NB4 (cell line): Measurements from ENCODE around the gene MRPS9.

Experiments
- CTCF ChIP-seq: IDR thresholded peaks from one replicate; pipeline ENCODE4 v1.5.1; 2012; ENCODE audit warnings: low read depth, low read length
- MAX ChIP-seq: IDR thresholded peaks from 2 replicates; pipeline ENCODE4 v1.6.1; 2011; ENCODE audit warnings: low read depth, low read length
- MYC ChIP-seq: IDR thresholded peaks from 2 replicates; pipeline ENCODE4 v1.6.1; 2011; ENCODE audit warnings: low read depth, low read length
- POLR2A ChIP-seq: IDR thresholded peaks from 2 replicates; pipeline ENCODE4 v1.6.1; 2011; ENCODE audit warnings: mild to moderate bottlenecking; ENCODE audit not compliant: insufficient read length; ENCODE audit errors: extremely low read depth

- TF ChIP-seq CTCF (no peak), POLR2A (no peak), MAX (no peak), MYC (no peak)
These were observed 30.5 kb upstream of the MRPS9 start for GRCh38 chr2:105007367-105007766.
